Sigmoid colon (tissue), 4 donors: ENCODE data around the gene TSPAN9.

ENCODE experiments used
- CTCF ChIP-seq, 4 experiments: fragments of 450-650 bp in 3 of 4; fragments of 200-600 bp in 1 of 4; IDR thresholded peaks; one replicate each; pipeline ENCODE4 v1.5.1; 2016 to 2019; ENCODE audit warnings: antibody characterized with exemption in 4 of 4, mild to moderate bottlenecking in 3 of 4, moderate library complexity in 2 of 4
- POLR2A ChIP-seq, 2 donors: fragments of 450-650 bp; IDR thresholded peaks; one replicate each; pipeline ENCODE4 v1.6.1; 2016; ENCODE audit warnings: antibody characterized with exemption in 2 of 2, mild to moderate bottlenecking in 2 of 2, moderate library complexity in 2 of 2
- POLR2AphosphoS5 ChIP-seq, 4 donors: sonication (generic); formaldehyde crosslinking; IDR thresholded peaks; one replicate each; pipeline ENCODE4 v1.6.1; 2017; ENCODE audit warnings: antibody characterized with exemption in 4 of 4

- TF ChIP-seq CTCF (IDR thresholded peaks at IDR 0.05) (no peak), POLR2A (IDR thresholded peaks at IDR 0.05) (no peak), POLR2AphosphoS5 (IDR thresholded peaks at IDR 0.05) (no peak)
Observed at GRCh38 chr12:3182426-3182825, 105.2 kb downstream of the TSPAN9 start.
